Thoracic aorta (tissue), 2 donors: ENCODE measurements around the gene CCNL2. TPM values are rescaled to one million over a fixed set of nuclear protein-coding genes. Genes with fewer than 3 reads are reported as not detected.

Experiments used
- ATAC-seq: fragments of 150-250 bp; one replicate; pipeline ENCODE4 v1.8.0; 2017; ENCODE audit warnings: low read depth; ENCODE audit not compliant: insufficient number of reproducible peaks, low FRiP score
- DNase-seq: peaks from one replicate; pipeline ENCODE4 v3.0.0-alpha.2; 2020; ENCODE audit warnings: low spot score
- H3K27ac ChIP-seq, 2 donors: fragments of 200-600 bp; sonication (generic); 1 replicate in 1 of 2; 2 replicates in 1 of 2; pipeline ENCODE4 v1.5.1; 2016; ENCODE audit warnings: mild to moderate bottlenecking in 2 of 2, moderate library complexity in 2 of 2
- H3K27me3 ChIP-seq: fragments of 200-600 bp; sonication (generic); replicated peaks from 2 replicates; pipeline ENCODE4 v1.6.0; 2016; ENCODE audit warnings: mild to moderate bottlenecking; ENCODE audit not compliant: insufficient read depth
- H3K36me3 ChIP-seq: fragments of 200-600 bp; sonication (generic); one replicate; pipeline ENCODE4 v1.5.1; 2016
- H3K4me1 ChIP-seq, 2 donors: fragments of 200-600 bp; sonication (generic); 1 replicate in 1 of 2; 2 replicates in 1 of 2; pipeline versions ENCODE4 v1.5.1 to v1.6.0; 2016; ENCODE audit warnings: low read depth in 2 of 2, mild to moderate bottlenecking in 1 of 2; ENCODE audit not compliant: control insufficient read depth in 1 of 2
- H3K4me3 ChIP-seq: fragments of 200-600 bp; sonication (generic); 2 replicates; pipeline ENCODE4 v1.5.1; 2016; ENCODE audit warnings: mild to moderate bottlenecking
- H3K9me3 ChIP-seq: fragments of 200-600 bp; sonication (generic); 2 replicates; pipeline ENCODE4 v1.5.1; 2016
- total RNA-seq, 2 donors: library from RNA; depleted of rRNA; stranded (reverse); fragments of >200 nt; gene quantifications; one replicate each; pipeline versions ENCODE4 v1.1.0 to v1.2.3, GENCODE V29; 2016
- TF ChIP-seq, protein P1 (sequence below): fragments of 200-600 bp; sonication (generic); IDR thresholded peaks from one replicate; pipeline ENCODE4 v1.5.1; 2019; ENCODE audit warnings: antibody characterized with exemption

CCNL2 gene
- total RNA-seq, 2 donors from 2014 or later = 214 to 313 TPM

DNA sequence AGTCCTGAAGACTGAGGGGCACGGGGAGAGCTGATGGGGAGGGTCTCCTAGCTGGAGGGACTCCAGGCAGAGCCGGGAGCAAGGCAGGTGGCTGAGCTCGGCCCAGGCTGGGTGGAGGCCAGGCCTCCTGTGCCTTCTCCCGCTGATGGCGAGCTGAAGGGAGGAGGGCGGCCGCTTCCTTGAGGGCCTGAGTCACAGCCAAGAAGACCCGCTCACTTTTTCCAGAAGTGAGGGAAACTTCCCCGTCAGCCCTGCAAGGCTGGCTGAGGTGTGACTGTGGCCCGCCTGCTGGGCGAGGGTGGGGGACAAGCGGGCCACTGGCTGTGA is 34.6 kb upstream of the CCNL2 start:
- Histone ChIP-seq H3K9me3 (no peaks in the 10 kb centered on the region), H3K4me1 (peaks cover 15 to 58% of the 10 kb centered on the region in 2 donors), H3K4me3 (peak overlapping the region; percentile 7), H3K36me3 (no peaks in the 10 kb centered on the region), H3K27ac (peak overlapping the region; percentile 68 to 83), H3K27me3 (no peaks in the 10 kb centered on the region)
- DNase-seq (no peak), ATAC-seq (no peak)
- TF ChIP-seq, protein P1, sequence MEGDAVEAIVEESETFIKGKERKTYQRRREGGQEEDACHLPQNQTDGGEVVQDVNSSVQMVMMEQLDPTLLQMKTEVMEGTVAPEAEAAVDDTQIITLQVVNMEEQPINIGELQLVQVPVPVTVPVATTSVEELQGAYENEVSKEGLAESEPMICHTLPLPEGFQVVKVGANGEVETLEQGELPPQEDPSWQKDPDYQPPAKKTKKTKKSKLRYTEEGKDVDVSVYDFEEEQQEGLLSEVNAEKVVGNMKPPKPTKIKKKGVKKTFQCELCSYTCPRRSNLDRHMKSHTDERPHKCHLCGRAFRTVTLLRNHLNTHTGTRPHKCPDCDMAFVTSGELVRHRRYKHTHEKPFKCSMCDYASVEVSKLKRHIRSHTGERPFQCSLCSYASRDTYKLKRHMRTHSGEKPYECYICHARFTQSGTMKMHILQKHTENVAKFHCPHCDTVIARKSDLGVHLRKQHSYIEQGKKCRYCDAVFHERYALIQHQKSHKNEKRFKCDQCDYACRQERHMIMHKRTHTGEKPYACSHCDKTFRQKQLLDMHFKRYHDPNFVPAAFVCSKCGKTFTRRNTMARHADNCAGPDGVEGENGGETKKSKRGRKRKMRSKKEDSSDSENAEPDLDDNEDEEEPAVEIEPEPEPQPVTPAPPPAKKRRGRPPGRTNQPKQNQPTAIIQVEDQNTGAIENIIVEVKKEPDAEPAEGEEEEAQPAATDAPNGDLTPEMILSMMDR = no peak

DNA sequence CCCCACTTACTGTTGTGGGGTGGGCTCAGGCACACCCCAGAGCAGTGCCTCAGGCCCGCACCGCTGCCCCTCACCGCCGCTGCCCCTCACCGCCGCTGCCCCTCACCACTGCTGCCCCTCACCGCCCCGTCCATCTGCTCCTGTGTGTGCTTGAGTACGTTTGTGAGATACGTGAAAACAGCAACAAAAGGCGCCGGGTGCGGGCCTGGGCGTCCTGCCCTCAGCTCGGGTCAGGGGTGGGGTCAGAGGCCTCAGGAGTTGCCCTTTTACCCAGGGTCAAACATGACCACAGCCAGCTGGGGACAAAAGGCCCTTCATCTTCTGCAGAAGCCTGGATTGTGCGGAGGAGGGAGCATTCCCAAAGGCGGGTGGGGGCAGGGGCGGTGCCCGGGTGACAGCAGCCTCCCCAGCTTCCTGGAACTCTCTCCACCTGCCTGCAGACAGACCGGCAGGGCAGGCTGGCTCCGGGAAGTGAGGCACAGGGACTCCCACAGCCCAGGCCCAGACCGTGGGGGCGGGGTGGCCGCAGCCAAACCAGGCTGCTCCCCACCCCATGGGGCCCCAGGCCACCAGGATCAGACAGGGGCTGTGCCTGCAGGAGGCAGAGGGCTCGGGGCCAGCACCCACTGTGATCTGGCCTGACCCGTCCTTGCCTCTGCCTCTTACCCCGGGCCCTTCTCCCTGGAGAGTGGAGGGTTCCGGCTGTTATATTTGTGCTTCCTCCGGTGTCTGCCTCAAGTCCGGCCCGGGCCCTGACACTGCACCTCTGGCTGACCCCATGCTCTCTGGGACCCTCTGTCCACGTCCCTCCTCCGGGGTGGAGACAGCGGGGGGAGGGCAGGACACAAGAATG is 34.0 kb upstream of the CCNL2 start:
- no peak for ATAC-seq
- Histone ChIP-seq H3K36me3 (no peaks in the 10 kb centered on the region), H3K4me3 (peak overlapping the region; percentile 7), H3K27me3 (no peaks in the 10 kb centered on the region), H3K4me1 (peaks cover 15 to 58% of the 10 kb centered on the region in 2 donors), H3K9me3 (no peaks in the 10 kb centered on the region), H3K27ac (peak overlapping the region; percentile 68 to 83)
- TF ChIP-seq, protein P1 = no peak
- DNase-seq = no peak

DNA sequence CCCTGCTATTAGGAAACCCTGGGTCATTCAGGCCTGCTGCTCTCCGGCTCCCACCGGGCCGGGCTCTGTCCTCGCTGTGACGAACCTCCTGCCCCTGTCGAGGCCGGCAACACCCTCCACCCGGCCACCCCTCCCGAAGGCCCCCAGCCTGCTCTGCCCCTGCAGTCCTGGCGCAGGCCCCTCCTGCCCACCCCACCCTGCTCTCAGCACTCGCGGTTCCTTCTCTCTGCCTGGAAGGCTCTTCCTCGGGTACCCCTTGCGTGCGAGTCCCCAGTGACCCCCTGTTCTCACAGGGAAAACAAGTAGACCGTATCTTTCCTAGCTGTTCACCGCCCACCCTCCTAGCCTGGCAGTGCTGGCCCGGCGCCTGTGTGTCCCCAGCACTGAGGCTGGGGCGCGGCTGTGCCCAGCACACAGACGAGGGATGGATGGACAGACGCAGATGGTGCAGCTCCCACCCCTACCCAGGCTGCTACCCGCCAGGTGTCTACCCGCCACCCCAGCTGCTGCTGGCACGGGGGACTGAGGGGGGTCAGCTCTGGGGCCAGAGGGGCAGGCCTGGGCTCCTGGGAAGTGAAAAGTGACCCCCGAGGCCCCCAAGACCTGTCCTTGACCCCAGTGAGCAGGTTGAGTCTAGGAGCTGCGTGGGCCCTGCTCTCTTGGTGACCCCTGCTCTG is 33.3 kb upstream of the CCNL2 start:
- H3K36me3 ChIP-seq = no peaks in the 10 kb centered on the region
- DNase-seq (no peak), ATAC-seq (no peak)
- no peak overlapping the region for H3K4me3 ChIP-seq
- H3K27me3 ChIP-seq = no peaks in the 10 kb centered on the region
- H3K4me1 ChIP-seq = peaks cover 15 to 61% of the 10 kb centered on the region in 2 donors
- H3K27ac ChIP-seq = peak overlapping the region; percentile 26 to 83
- H3K9me3 ChIP-seq = no peaks in the 10 kb centered on the region
- TF ChIP-seq, protein P1 = no peak

DNA sequence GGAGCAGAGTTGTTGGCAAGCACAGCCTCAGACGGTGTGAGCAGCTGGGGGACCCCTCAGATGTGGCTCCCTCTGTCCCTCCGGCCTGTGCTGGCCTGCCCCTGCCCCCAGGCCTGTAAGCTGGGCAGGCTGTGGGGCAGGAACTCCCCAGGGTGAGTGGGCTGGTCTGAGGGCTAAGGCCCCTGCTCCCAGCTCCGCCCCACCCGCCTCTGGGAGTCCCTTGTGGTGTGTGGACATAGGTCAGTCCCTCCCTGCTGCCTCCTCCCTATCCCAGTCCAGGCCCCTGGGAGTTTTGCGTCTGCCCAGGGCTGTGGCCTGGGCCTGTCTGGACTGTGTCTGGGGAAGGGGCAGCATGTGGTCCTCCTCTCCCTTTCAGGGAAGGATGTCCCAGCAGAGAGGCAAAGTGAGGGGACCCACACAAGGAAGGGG is 32.7 kb upstream of the CCNL2 start:
- Histone ChIP-seq H3K9me3 (no peaks in the 10 kb centered on the region), H3K4me3 (no peak overlapping the region), H3K27ac (peak overlapping the region; percentile 26 to 75), H3K27me3 (no peaks in the 10 kb centered on the region), H3K36me3 (no peaks in the 10 kb centered on the region), H3K4me1 (peaks cover 15 to 56% of the 10 kb centered on the region in 2 donors)
- DNase-seq = no peak
- TF ChIP-seq, protein P1 = no peak
- ATAC-seq = no peak

DNA sequence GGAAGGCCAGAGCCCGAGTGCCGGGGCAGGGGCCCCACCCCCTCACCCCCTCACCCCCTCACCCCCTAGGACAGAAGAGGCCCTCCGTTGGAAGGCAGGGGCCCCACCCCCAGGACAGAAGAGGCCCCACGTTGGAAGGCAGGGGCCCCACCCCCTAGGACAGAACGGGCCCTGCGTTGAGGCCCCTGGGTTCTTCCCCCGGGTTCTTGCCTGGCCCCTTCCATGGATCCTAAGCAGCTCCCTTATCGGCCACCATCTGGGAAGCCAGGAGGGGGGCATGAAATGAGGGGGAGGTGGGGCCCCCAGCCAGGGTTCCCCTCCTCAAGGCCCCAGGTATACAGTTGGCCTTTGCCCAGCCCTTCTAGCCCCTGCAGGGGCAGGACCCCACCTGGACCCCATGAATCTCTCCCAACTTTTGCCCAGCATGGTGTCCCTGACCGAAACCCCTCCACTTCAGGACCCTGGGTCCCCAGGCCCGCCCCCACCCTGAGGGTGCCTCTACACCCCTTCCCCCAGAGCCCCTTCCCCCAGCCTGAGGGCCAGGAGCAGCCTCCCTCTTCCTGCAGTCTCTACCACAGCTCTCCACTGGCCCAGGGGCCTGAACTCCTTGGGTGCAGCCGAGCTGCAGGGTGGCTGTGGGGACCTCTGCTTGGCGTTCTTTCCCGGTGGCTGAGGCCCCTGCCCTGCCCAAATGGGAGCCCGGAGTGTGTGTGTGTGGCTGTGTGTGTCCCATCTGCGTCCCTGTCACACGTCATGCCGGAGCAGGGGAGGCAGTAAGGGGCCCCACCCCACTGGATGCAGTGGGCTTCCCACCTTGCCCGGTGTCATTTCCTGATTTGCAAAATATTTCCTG is 32.1 kb upstream of the CCNL2 start:
- no peaks in the 10 kb centered on the region for H3K27me3 ChIP-seq
- no peak for ATAC-seq
- peaks cover 14 to 52% of the 10 kb centered on the region in 2 donors for H3K4me1 ChIP-seq
- TF ChIP-seq, protein P1 = no peak
- no peaks in the 10 kb centered on the region for H3K36me3 ChIP-seq
- H3K27ac ChIP-seq = peak overlapping the region; percentile 75 to 83
- DNase-seq = no peak
- H3K9me3 ChIP-seq = no peaks in the 10 kb centered on the region
- H3K4me3 ChIP-seq = no peak overlapping the region
